H1 (cell line): ENCODE measurements around the gene MICALL1. TPM values are rescaled to one million over a fixed set of nuclear protein-coding genes. Genes with fewer than 3 reads are reported as not detected.

Experiments
- CBX5 ChIP-seq: fragments of 300-800, 300-1000 bp; sonication (generic); IDR thresholded peaks from 2 replicates; pipeline ENCODE4 v1.7.1; 2016; ENCODE audit warnings: antibody characterized with exemption, low read length, low read depth
- MAX ChIP-seq: IDR thresholded peaks from 2 replicates; pipeline ENCODE4 v1.6.1; 2012; ENCODE audit warnings: inconsistent platforms
- RNF2 ChIP-seq: fragments of 200-900, 300-1000 bp; sonication (generic); IDR thresholded peaks from 2 replicates; pipeline ENCODE4 v1.7.1; 2016; ENCODE audit warnings: borderline replicate concordance, low read depth, mild to moderate bottlenecking, antibody characterized with exemption, low read length; ENCODE audit not compliant: poor library complexity, severe bottlenecking; ENCODE audit errors: missing control alignments
- SIRT6 ChIP-seq: IDR thresholded peaks from one replicate; pipeline ENCODE4 v1.7.1; 2012; ENCODE audit warnings: low read length, inconsistent platforms
- SUZ12 ChIP-seq: fragments of 200-600 bp; sonication (generic); IDR thresholded peaks from 2 replicates; pipeline ENCODE4 v1.6.1; 2012; ENCODE audit warnings: mild to moderate bottlenecking, inconsistent platforms, low read length, moderate library complexity, mixed read lengths
- TEAD4 ChIP-seq: IDR thresholded peaks from 2 replicates; pipeline ENCODE4 v1.6.1; 2012; ENCODE audit warnings: low read depth, low read length, inconsistent platforms, mixed read lengths
- YY1 ChIP-seq: IDR thresholded peaks from 2 replicates; pipeline ENCODE4 v1.6.1; 2011; ENCODE audit warnings: low read depth, mild to moderate bottlenecking, low read length
- ZNF274 ChIP-seq: IDR thresholded peaks from 2 replicates; pipeline ENCODE4 v1.7.0; 2012; ENCODE audit warnings: low read length, borderline replicate concordance; ENCODE audit errors: extremely low read depth
- polyA plus RNA-seq, 7 experiments: library from polyadenylated mRNA; depleted of rRNA in 3 of 7; stranded (reverse) in 5 of 7; unstranded in 2 of 7; fragments of >200 nt in 5 of 7; fragments of 200-250 nt in 2 of 7; gene quantifications; 1 replicate in 5 of 7; 2 replicates in 1 of 7; 4 replicates in 1 of 7; pipeline versions ENCODE4 v1.2.1 to v1.2.3, GENCODE V29; 2011 to 2013; ENCODE audit warnings: missing spikeins in 2 of 7, mixed read lengths in 2 of 7
- total RNA-seq: library from RNA; stranded (reverse); fragmentation: NEBNext Ultra II Directional; extraction: Animal tissue kit (Norgen Biotek cat#: 25700); gene quantifications from 2 replicates; pipeline ENCODE4 v1.2.1, GENCODE V29; 2021

The MICALL1 gene
- total and polyA plus RNA-seq, 2 of the 8 experiments (the other 6 are each of a cell fraction or from before 2014, with no cell fraction given) = 17.7 to 32.1 TPM

- no peak for TF ChIP-seq RNF2
- TF ChIP-seq SUZ12 = no peak
- TF ChIP-seq MAX = peak; percentile 11; the same call in 1 of the 2 replicates
- TF ChIP-seq CBX5 = no peak
- no peak for TF ChIP-seq SIRT6
- no peak for TF ChIP-seq ZNF274
- peak; percentile 72 for TF ChIP-seq TEAD4
- TF ChIP-seq YY1 = peak; percentile 41; the same call in 1 of the 2 replicates
Measured at GRCh38 chr22:37898441-37899181, 7.5 kb upstream of the MICALL1 start (continued).
